ENCODE results near the gene USP44.

DNA sequence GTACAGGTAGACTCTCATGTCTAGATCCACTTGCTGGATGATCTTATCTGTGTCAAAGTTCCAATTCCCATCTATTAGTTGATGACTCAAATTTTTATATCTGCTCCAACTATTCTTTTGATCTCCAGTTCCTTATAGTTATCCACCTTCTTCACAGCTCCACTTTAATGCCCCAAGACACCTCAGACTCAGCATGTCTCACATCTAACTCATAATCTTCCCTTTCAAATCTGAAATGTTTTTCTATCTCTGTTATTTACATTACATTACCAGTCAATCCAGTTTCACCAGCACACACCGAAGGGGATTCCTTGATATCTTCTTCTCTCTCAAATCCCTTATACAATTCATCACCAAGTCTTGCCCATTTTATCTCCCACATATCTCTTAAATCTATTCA, 81.0 kb downstream of the USP44 start:
- no peak for TF ChIP-seq POLR2A (IDR thresholded peaks at IDR 0.05)
- TF ChIP-seq, protein P1, sequence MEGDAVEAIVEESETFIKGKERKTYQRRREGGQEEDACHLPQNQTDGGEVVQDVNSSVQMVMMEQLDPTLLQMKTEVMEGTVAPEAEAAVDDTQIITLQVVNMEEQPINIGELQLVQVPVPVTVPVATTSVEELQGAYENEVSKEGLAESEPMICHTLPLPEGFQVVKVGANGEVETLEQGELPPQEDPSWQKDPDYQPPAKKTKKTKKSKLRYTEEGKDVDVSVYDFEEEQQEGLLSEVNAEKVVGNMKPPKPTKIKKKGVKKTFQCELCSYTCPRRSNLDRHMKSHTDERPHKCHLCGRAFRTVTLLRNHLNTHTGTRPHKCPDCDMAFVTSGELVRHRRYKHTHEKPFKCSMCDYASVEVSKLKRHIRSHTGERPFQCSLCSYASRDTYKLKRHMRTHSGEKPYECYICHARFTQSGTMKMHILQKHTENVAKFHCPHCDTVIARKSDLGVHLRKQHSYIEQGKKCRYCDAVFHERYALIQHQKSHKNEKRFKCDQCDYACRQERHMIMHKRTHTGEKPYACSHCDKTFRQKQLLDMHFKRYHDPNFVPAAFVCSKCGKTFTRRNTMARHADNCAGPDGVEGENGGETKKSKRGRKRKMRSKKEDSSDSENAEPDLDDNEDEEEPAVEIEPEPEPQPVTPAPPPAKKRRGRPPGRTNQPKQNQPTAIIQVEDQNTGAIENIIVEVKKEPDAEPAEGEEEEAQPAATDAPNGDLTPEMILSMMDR (IDR thresholded peaks at IDR 0.05), result no peak

Data from prostate gland (tissue), 2 donors.